ENCODE measurements around the gene DNPEP.

Gene DNPEP

GRCh38 chr2:219362524-219363164 is 25.1 kb downstream of the DNPEP start:
- peak in 6 of 51 donors; percentile 1 to 37 (median 9) for DNase-seq

GRCh38 chr2:219362072-219362471 is 25.6 kb downstream of the DNPEP start:
- DNase-seq = no peak

- no peak for DNase-seq
These were observed 29.3 kb downstream of the DNPEP start for GRCh38 chr2:219358170-219359075.

GRCh38 chr2:219356834-219357233 is 30.9 kb downstream of the DNPEP start:
- DNase-seq = no peak

GRCh38 chr2:219354582-219354981 is 33.1 kb downstream of the DNPEP start:
- DNase-seq = no peak

- DNase-seq = no peak
These were observed 34.6 kb downstream of the DNPEP start for GRCh38 chr2:219353129-219353528.

- peak in 36 of 51 donors; percentile 9 to 75 (median 26) for DNase-seq
These were observed 35.2 kb downstream of the DNPEP start for GRCh38 chr2:219352448-219353023.

GRCh38 chr2:219350710-219351221 is 36.9 kb downstream of the DNPEP start:
- peak in 6 of 51 donors; percentile 10 to 28 (median 26) for DNase-seq

- no peak for DNase-seq
These were observed 37.5 kb downstream of the DNPEP start for GRCh38 chr2:219350215-219350614.

GRCh38 chr2:219344751-219345430 is 42.8 kb downstream of the DNPEP start:
- peak in 27 of 51 donors; percentile 2 to 65 (median 34) for DNase-seq

GRCh38 chr2:219335373-219335786 is 52.3 kb downstream of the DNPEP start:
- DNase-seq = peak in 8 of 51 donors; percentile 8 to 53 (median 14)

- DNase-seq = no peak
These were observed 53.6 kb downstream of the DNPEP start for GRCh38 chr2:219334076-219334475.

- DNase-seq = no peak
These were observed 55.2 kb downstream of the DNPEP start, which contains the start of gene RESP18 for GRCh38 chr2:219332542-219332941. Gene RESP18, minus strand, starts transcription at chr2:219332744.

- peak in 10 of 51 donors; percentile 5 to 49 (median 29) for DNase-seq
These were observed 56.0 kb downstream of the DNPEP start for GRCh38 chr2:219331560-219332213.

- peak in 2 of 51 donors; percentile 2 to 11 for DNase-seq
These were observed 60.0 kb downstream of the DNPEP start for GRCh38 chr2:219327719-219328118.

- DNase-seq = no peak
These were observed 61.9 kb downstream of the DNPEP start for GRCh38 chr2:219325657-219326315.

GRCh38 chr2:219325136-219325535 is 62.6 kb downstream of the DNPEP start:
- DNase-seq = no peak

- no peak for DNase-seq
These were observed 64.3 kb downstream of the DNPEP start for GRCh38 chr2:219323434-219323833.
